ENCODE measurements around the gene CUEDC1. TPM values are rescaled to one million over a fixed set of nuclear protein-coding genes. Genes with fewer than 3 reads are reported as not detected.

CUEDC1 gene
- total and polyA plus RNA-seq, 9 of the 15 experiments (the other 6 are each of a cell fraction or from before 2014, with no cell fraction given), result 0.20 to 4.1 (median 1.6) TPM; not detected in 1

- TF ChIP-seq ZBTB11 (CRISPR knock-in tag; IDR thresholded peaks at IDR 0.05), result no peak
- TF ChIP-seq CBFA2T2 (conservative IDR thresholded peaks at IDR 0.05), result no peak
- no peak for TF ChIP-seq HNRNPK (IDR thresholded peaks at IDR 0.05; ENCODE audit: low read depth, low read length, poor library complexity, severe bottlenecking)
- TF ChIP-seq ZNF586 (CRISPR knock-in tag; conservative IDR thresholded peaks at IDR 0.05), result no peak
- no peak for TF ChIP-seq ZNF584 (CRISPR knock-in tag; IDR thresholded peaks at IDR 0.05; ENCODE audit: low read depth)
- no peak for TF ChIP-seq CXXC5 (CRISPR knock-in tag; IDR thresholded peaks at IDR 0.05)
- no peak for TF ChIP-seq TSHZ1 (CRISPR knock-in tag; IDR thresholded peaks at IDR 0.05)
- no peak for TF ChIP-seq IRF1 (CRISPR knock-in tag; IDR thresholded peaks at IDR 0.05; ENCODE audit: borderline replicate concordance)
These were observed 11.7 kb upstream of the CUEDC1 start (continued) for GRCh38 chr17:57966875-57967274.
